Thoracic aorta (tissue), 2 donors: Measurements from ENCODE around the gene PDE2A. TPM values are rescaled to one million over a fixed set of nuclear protein-coding genes. Genes with fewer than 3 reads are reported as not detected.

ENCODE experiments used
- ATAC-seq: fragments of 150-250 bp; one replicate; pipeline ENCODE4 v1.8.0; 2017; ENCODE audit warnings: low read depth; ENCODE audit not compliant: insufficient number of reproducible peaks, low FRiP score
- DNase-seq: peaks from one replicate; pipeline ENCODE4 v3.0.0-alpha.2; 2020; ENCODE audit warnings: low spot score
- H3K27ac ChIP-seq, 2 donors: fragments of 200-600 bp; sonication (generic); 1 replicate in 1 of 2; 2 replicates in 1 of 2; pipeline ENCODE4 v1.5.1; 2016; ENCODE audit warnings: mild to moderate bottlenecking in 2 of 2, moderate library complexity in 2 of 2
- H3K27me3 ChIP-seq: fragments of 200-600 bp; sonication (generic); replicated peaks from 2 replicates; pipeline ENCODE4 v1.6.0; 2016; ENCODE audit warnings: mild to moderate bottlenecking; ENCODE audit not compliant: insufficient read depth
- H3K36me3 ChIP-seq: fragments of 200-600 bp; sonication (generic); one replicate; pipeline ENCODE4 v1.5.1; 2016
- H3K4me1 ChIP-seq, 2 donors: fragments of 200-600 bp; sonication (generic); 1 replicate in 1 of 2; 2 replicates in 1 of 2; pipeline versions ENCODE4 v1.5.1 to v1.6.0; 2016; ENCODE audit warnings: low read depth in 2 of 2, mild to moderate bottlenecking in 1 of 2; ENCODE audit not compliant: control insufficient read depth in 1 of 2
- H3K4me3 ChIP-seq: fragments of 200-600 bp; sonication (generic); 2 replicates; pipeline ENCODE4 v1.5.1; 2016; ENCODE audit warnings: mild to moderate bottlenecking
- H3K9me3 ChIP-seq: fragments of 200-600 bp; sonication (generic); 2 replicates; pipeline ENCODE4 v1.5.1; 2016
- CTCF ChIP-seq: fragments of 200-600 bp; sonication (generic); IDR thresholded peaks from one replicate; pipeline ENCODE4 v1.5.1; 2019; ENCODE audit warnings: antibody characterized with exemption
- total RNA-seq, 2 donors: library from RNA; depleted of rRNA; stranded (reverse); fragments of >200 nt; gene quantifications; one replicate each; pipeline versions ENCODE4 v1.1.0 to v1.2.3, GENCODE V29; 2016

PDE2A gene
- total RNA-seq, 2 donors from 2014 or later, result 28.1 to 37.1 TPM

- H3K27ac ChIP-seq, result no peak overlapping the region
- H3K9me3 ChIP-seq, result no peaks in the 10 kb centered on the region
- peaks cover 0 to 39% of the 10 kb centered on the region in 2 donors for H3K4me1 ChIP-seq
- no peaks in the 10 kb centered on the region for H3K27me3 ChIP-seq
- H3K36me3 ChIP-seq, result no peaks in the 10 kb centered on the region
- no peak overlapping the region for H3K4me3 ChIP-seq
- DNase-seq (no peak), ATAC-seq (no peak)
- no peak for TF ChIP-seq CTCF
Measured at GRCh38 chr11:72630104-72630852, 43.9 kb downstream of the PDE2A start.

GRCh38 chr11:72629266-72629665, 45.0 kb downstream of the PDE2A start:
- H3K4me3 ChIP-seq, result no peak overlapping the region
- H3K27me3 ChIP-seq, result no peaks in the 10 kb centered on the region
- peaks cover 0 to 39% of the 10 kb centered on the region in 2 donors for H3K4me1 ChIP-seq
- no peak for ATAC-seq
- H3K27ac ChIP-seq, result no peak overlapping the region
- TF ChIP-seq CTCF, result no peak
- no peaks in the 10 kb centered on the region for H3K36me3 ChIP-seq
- no peak for DNase-seq
- no peaks in the 10 kb centered on the region for H3K9me3 ChIP-seq

DNA sequence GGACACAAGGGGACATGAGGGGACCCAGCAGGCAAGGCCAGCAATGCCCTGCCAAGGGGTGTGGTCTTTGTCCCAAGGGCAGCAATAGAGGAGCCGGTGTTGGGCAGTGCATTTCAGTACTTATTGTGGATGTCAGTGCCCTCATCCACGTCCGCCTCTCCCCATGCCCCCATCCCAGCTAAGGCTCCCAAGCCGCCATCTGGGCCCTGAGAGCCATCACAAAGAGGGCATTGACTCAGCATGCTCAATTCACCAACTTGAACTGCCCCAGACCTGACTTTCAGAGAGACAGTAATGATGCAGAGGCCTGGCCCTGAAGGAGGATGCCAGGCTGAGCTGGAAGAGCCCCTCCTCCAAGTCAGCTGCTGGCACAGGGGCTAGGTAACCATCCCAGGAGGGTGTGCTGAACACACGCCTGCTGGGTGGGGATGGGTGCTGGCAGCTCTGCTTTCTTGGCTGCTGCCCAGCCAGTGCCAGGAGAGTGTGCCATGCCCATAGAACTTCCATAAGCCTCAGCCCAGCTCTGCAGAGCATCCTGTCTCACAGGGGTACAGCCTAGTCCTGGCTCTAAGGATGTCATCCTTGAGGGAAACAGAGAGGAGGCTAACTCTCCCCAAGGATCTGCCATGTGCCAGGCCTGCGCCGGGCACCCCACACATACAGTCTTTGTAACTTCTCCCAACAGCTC, 46.5 kb downstream of the PDE2A start:
- no peaks in the 10 kb centered on the region for H3K27me3 ChIP-seq
- H3K9me3 ChIP-seq, result no peaks in the 10 kb centered on the region
- ATAC-seq (no peak), DNase-seq (no peak)
- H3K4me3 ChIP-seq, result no peak overlapping the region
- no peak overlapping the region for H3K27ac ChIP-seq
- no peak for TF ChIP-seq CTCF
- H3K4me1 ChIP-seq, result peaks cover 0 to 39% of the 10 kb centered on the region in 2 donors
- H3K36me3 ChIP-seq, result no peaks in the 10 kb centered on the region

DNA sequence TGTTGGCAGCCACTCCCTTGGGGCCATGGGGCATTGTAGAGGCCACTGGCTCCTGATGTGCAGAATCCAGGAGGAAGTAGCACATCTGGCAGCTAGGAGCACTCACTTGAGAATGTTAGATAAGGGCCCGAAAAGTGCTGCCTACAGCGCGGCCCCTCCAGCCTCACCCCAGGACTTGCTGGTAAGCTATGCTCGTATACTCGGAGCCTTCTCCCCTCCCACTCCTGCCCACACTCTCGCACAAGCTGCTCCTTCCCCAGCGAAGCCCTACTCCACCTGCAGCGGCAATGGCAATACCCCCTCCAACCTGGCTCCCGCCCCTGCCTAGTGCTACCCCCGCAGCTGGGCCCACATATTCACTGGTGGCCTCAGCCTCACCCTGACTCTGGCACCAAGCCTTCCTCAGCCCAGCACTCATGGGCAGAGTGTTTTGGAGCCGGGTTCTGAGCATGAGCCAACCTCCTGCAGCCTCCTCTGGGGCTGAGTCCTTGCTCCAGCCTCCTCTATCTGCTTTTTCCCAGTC, 47.7 kb downstream of the PDE2A start:
- Histone ChIP-seq H3K4me3 (no peak overlapping the region), H3K27ac (peak overlapping the region in 1 of 2 donors; percentile 25), H3K4me1 (peaks cover 0 to 27% of the 10 kb centered on the region in 2 donors), H3K36me3 (no peaks in the 10 kb centered on the region), H3K9me3 (no peaks in the 10 kb centered on the region), H3K27me3 (no peaks in the 10 kb centered on the region)
- ATAC-seq (no peak), DNase-seq (no peak)
- TF ChIP-seq CTCF, result no peak

DNA sequence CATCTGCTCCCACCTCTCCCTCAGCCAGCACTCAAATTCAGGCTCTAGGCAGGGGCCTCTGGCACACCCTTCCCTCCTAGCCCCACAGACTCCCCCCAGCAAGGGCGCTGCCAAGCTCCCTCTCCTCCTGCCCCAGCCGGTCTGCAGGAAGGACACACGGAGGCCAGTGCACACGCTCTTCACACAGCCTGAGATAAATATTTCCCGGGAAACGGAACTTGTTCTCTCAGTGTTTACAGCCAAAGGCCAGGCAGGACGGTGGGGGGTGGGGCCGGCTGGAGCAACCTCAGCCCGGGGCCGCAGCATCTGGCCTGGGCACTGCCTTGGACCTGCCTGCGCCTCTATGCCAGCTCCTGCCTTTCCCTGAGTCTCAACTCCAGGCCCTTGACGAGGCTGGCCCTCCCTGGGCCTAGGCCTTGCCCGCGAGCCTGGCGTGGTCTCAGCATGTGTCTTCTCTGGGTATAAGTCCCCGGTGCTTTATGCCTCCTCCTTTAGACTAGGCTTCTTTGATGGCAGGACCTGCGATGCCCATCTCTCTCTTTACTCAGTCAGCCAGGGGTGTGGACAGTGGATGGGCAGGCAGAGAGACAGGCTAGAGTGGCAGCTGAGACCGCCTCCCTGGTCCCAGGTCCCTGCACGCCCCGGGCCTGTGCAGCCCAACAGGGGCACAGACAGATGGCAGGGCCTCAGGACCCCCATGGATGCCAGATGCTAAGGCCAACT, 48.4 kb downstream of the PDE2A start:
- no peak for ATAC-seq
- no peaks in the 10 kb centered on the region for H3K27me3 ChIP-seq
- no peaks in the 10 kb centered on the region for H3K36me3 ChIP-seq
- no peaks in the 10 kb centered on the region for H3K9me3 ChIP-seq
- H3K27ac ChIP-seq, result peak overlapping the region in 1 of 2 donors; percentile 43
- no peak for DNase-seq
- TF ChIP-seq CTCF, result no peak
- no peak overlapping the region for H3K4me3 ChIP-seq
- H3K4me1 ChIP-seq, result peaks cover 0 to 24% of the 10 kb centered on the region in 2 donors
